ENCODE data around the gene SEPTIN14.
"Not testable (repeated sequence)": the region's sequence is repeated elsewhere in the genome, so short reads cannot be mapped to it uniquely, and the experiment has no call there.

The SEPTIN14 gene

GRCh38 chr7:55862652-55863051 is at the start of gene SEPTIN14:
TSS of gene SEPTIN14 (minus strand) at chr7:55862752. CDS start at chr7:55861996, 756 bp downstream.
- not testable (repeated sequence) for DNase-seq (ENCODE audit: low read depth)

- no peak for DNase-seq (ENCODE audit: low read depth)
These were observed 41.6 kb upstream of the SEPTIN14 start for GRCh38 chr7:55903985-55904759.

GRCh38 chr7:55901059-55901458 is 38.5 kb upstream of the SEPTIN14 start:
- not testable (repeated sequence) for DNase-seq (ENCODE audit: low read depth)

- DNase-seq (ENCODE audit: low read depth), result no peak
These were observed 35.7 kb upstream of the SEPTIN14 start for GRCh38 chr7:55898287-55898686.

GRCh38 chr7:55895021-55895420 is 32.5 kb upstream of the SEPTIN14 start:
- no peak for DNase-seq (ENCODE audit: low read depth)

- DNase-seq (ENCODE audit: low read depth), result no peak
These were observed 31.4 kb upstream of the SEPTIN14 start for GRCh38 chr7:55893940-55894339.

GRCh38 chr7:55888378-55888777 is 25.8 kb upstream of the SEPTIN14 start:
- not testable (repeated sequence) for DNase-seq (ENCODE audit: low read depth)

- DNase-seq (ENCODE audit: low read depth), result no peak
These were observed 25.3 kb upstream of the SEPTIN14 start for GRCh38 chr7:55887821-55888247.

GRCh38 chr7:55884321-55884720 is 21.8 kb upstream of the SEPTIN14 start:
- no peak for DNase-seq (ENCODE audit: low read depth)

- DNase-seq (ENCODE audit: low read depth), result no peak
These were observed 16.1 kb upstream of the SEPTIN14 start for GRCh38 chr7:55878691-55879090.

- DNase-seq (ENCODE audit: low read depth), result no peak
These were observed 14.8 kb upstream of the SEPTIN14 start for GRCh38 chr7:55877308-55877707.

GRCh38 chr7:55873765-55874164 is 11.2 kb upstream of the SEPTIN14 start:
- no peak for DNase-seq (ENCODE audit: low read depth)

GRCh38 chr7:55871932-55872485 is 9.5 kb upstream of the SEPTIN14 start:
- no peak for DNase-seq (ENCODE audit: low read depth)

GRCh38 chr7:55868989-55869388 is 6.4 kb upstream of the SEPTIN14 start:
- DNase-seq (ENCODE audit: low read depth), result not testable (repeated sequence)

- DNase-seq (ENCODE audit: low read depth), result not testable (repeated sequence)
These were observed 17.4 kb downstream of the SEPTIN14 start for GRCh38 chr7:55845164-55845563.

- no peak for DNase-seq (ENCODE audit: low read depth)
These were observed 24.0 kb downstream of the SEPTIN14 start for GRCh38 chr7:55838595-55838994.

- DNase-seq (ENCODE audit: low read depth), result no peak
These were observed 35.0 kb downstream of the SEPTIN14 start for GRCh38 chr7:55827577-55827976.

GRCh38 chr7:55818686-55819085 is 43.9 kb downstream of the SEPTIN14 start:
- DNase-seq (ENCODE audit: low read depth), result no peak

- not testable (repeated sequence) for DNase-seq (ENCODE audit: low read depth)
These were observed 65.3 kb downstream of the SEPTIN14 start for GRCh38 chr7:55797260-55797659.

GRCh38 chr7:55794527-55794926 is 68.0 kb downstream of the SEPTIN14 start:
- no peak for DNase-seq (ENCODE audit: low read depth)

GRCh38 chr7:55792048-55792447 is 70.5 kb downstream of the SEPTIN14 start:
- DNase-seq (ENCODE audit: low read depth), result no peak

GRCh38 chr7:55787796-55788195 is 74.8 kb downstream of the SEPTIN14 start:
- no peak for DNase-seq (ENCODE audit: low read depth)

- DNase-seq (ENCODE audit: low read depth), result no peak
These were observed 75.7 kb downstream of the SEPTIN14 start for GRCh38 chr7:55786901-55787300.

GRCh38 chr7:55785444-55785843 is 77.1 kb downstream of the SEPTIN14 start:
- not testable (repeated sequence) for DNase-seq (ENCODE audit: low read depth)
